NB4 (cell line): ENCODE results near the gene NET1.

Source experiments
- CTCF ChIP-seq: IDR thresholded peaks from one replicate; pipeline ENCODE4 v1.5.1; 2012; ENCODE audit warnings: low read depth, low read length
- MAX ChIP-seq: IDR thresholded peaks from 2 replicates; pipeline ENCODE4 v1.6.1; 2011; ENCODE audit warnings: low read depth, low read length
- MYC ChIP-seq: IDR thresholded peaks from 2 replicates; pipeline ENCODE4 v1.6.1; 2011; ENCODE audit warnings: low read depth, low read length

GRCh38 chr10:5462841-5463293 lies 50.5 kb downstream of the NET1 start:
- TF ChIP-seq CTCF (no peak), MYC (no peak), MAX (no peak)
